Stimulated activated naive B cell treated with anti-CD40 and anti-IgM and Interleukin-4, amounts not matched to agents 10 μg/mL and 1 μg/mL and 100 μg/mL, for 72 hours (primary cell): ENCODE data around the gene PSMB2.
"Not testable (repeated sequence)": the region's sequence is repeated elsewhere in the genome, so short reads cannot be mapped to it uniquely, and the experiment has no call there.

Source experiments
- ATAC-seq, 2 donors: fragments of 150-1000 bp; cut with Tn5 transposase; replicated peaks; 2 replicates each; pipeline ENCODE4 v1.10.0; 2021; ENCODE audit warnings: moderate library complexity in 1 of 2
- DNase-seq: peaks from one replicate; pipeline ENCODE4 v3.0.0; 2021
- H3K27ac Mint-ChIP-seq: one replicate; pipeline ENCODE4 v1.8.0; 2022; ENCODE audit warnings: mild to moderate bottlenecking, mixed read lengths
- H3K27me3 Mint-ChIP-seq, 2 donors: one replicate each; pipeline ENCODE4 v1.8.0; 2022; ENCODE audit warnings: mixed read lengths in 2 of 2
- H3K36me3 Mint-ChIP-seq, 2 donors: one replicate each; pipeline ENCODE4 v1.8.0; 2022; ENCODE audit warnings: mixed read lengths in 2 of 2, mild to moderate bottlenecking in 1 of 2
- H3K4me1 Mint-ChIP-seq, 2 donors: one replicate each; pipeline ENCODE4 v1.8.0; 2022; ENCODE audit warnings: mixed read lengths in 2 of 2, mild to moderate bottlenecking in 1 of 2
- H3K4me3 Mint-ChIP-seq, 2 donors: one replicate each; pipeline ENCODE4 v1.8.0; 2022; ENCODE audit warnings: mild to moderate bottlenecking in 2 of 2, mixed read lengths in 2 of 2, moderate library complexity in 1 of 2
- H3K9me3 Mint-ChIP-seq, 2 donors: one replicate each; pipeline ENCODE4 v1.8.0; 2022; ENCODE audit warnings: mixed read lengths in 2 of 2, mild to moderate bottlenecking in 1 of 2

Gene PSMB2

DNA sequence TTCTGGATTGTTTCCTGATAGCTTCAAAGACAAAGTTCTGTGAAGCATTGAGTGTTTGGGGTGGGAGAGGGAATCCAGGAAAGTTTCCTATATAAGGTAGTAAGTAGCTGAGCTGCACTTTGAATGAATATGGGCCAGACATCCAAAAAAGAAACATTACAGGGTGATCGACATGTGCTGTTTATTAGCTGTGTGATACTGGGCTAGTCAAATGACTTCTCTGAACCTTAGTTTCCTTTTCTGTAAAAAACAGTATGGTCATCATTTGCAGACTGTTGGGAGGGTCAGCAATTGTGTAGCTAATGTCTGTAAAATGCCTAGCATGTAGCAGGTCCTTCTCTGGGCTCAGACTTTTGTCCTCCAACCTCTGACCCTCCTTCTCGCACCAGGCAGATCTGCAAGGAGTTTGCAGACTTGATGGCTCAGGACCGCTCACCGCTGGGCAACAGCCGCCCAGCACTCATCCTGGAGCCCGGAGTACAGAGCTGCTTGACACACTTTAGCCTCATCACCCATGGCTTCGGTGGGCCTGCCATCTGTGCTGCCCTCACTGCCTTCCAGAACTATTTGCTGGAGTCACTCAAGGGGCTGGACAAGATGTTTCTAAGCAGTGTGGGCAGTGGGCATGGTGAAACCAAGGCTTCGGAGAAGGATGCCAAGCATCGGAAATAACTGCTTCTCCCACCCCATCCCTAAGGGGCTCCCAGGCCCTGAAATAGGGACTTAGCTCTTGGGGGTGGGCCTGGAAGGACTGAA is 47.1 kb downstream of the PSMB2 start:
- Mint-ChIP-seq H3K4me1 (no peaks in the 10 kb centered on the region), H3K9me3 (no peaks in the 10 kb centered on the region), H3K36me3 (peaks cover 16 to 48% of the 10 kb centered on the region in 2 donors), H3K27ac (no peak overlapping the region), H3K4me3 (no peak overlapping the region), H3K27me3 (no peaks in the 10 kb centered on the region)
- DNase-seq (no peak), ATAC-seq (no peak)

DNA sequence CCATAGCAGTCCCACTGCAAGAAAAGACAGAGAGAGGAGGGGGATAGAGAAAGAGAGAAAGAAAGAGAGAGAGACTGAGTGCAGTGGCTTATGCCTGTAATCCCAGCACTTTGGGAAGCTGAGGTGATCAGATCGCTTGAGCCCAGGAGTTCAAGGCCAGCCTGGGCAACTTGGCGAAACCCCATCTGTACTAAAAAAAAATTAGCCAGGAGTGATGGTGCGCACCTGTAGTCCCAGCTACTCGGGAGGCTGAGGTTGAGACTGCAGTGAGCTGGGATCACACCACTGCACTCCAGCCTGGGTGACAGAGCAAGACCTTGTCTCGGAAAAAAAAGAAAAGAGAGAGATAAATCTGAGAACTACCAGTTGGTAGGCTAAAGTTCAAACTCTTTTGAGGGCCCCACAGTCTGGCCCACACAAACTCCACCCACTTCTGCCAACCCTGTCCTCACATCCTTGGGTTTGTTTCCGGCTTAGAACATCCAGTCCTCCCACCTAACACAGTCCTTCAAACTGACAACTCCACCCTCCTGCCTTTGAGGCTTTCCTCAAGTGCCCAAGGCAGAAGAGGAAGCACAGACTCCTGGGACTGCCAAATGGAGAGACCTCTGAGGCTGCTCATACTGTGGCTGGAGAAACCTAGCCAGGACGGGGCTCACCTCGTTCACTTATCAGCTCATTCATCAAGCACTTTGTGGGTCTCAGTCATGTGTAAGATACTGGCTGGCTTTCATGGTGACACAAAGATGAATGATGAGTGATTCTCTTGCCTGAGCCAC is 48.1 kb downstream of the PSMB2 start:
- DNase-seq = no peak
- H3K4me1 Mint-ChIP-seq = no peaks in the 10 kb centered on the region
- peaks cover 16 to 43% of the 10 kb centered on the region in 2 donors for H3K36me3 Mint-ChIP-seq
- H3K27me3 Mint-ChIP-seq = no peaks in the 10 kb centered on the region
- H3K4me3 Mint-ChIP-seq = no peak overlapping the region
- H3K9me3 Mint-ChIP-seq = no peaks in the 10 kb centered on the region
- H3K27ac Mint-ChIP-seq = no peak overlapping the region
- no peak for ATAC-seq

DNA sequence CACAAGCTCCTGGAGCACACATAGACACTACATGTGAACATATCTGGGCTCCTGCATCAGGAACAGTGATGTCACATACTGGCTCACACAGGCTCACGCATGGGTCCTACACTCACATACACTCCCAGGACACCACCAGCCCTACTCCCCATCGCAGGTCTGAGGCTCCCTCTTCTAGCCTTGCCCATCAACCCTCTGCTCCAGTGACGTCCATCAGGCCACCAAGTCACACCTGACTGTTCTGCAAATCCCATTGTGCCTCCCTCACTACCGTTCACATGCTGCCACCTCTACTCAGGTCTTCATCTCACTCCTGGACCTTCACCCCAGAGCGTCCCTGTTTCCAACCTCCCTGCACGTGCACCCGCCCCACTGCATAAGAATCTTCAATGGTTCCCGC is 50.1 kb downstream of the PSMB2 start:
- no peak for ATAC-seq
- DNase-seq = no peak
- no peaks in the 10 kb centered on the region for H3K27me3 Mint-ChIP-seq
- H3K27ac Mint-ChIP-seq = no peak overlapping the region
- H3K9me3 Mint-ChIP-seq = no peaks in the 10 kb centered on the region
- no peak overlapping the region for H3K4me3 Mint-ChIP-seq
- H3K4me1 Mint-ChIP-seq = no peaks in the 10 kb centered on the region
- H3K36me3 Mint-ChIP-seq = peaks cover 14 to 40% of the 10 kb centered on the region in 2 donors

DNA sequence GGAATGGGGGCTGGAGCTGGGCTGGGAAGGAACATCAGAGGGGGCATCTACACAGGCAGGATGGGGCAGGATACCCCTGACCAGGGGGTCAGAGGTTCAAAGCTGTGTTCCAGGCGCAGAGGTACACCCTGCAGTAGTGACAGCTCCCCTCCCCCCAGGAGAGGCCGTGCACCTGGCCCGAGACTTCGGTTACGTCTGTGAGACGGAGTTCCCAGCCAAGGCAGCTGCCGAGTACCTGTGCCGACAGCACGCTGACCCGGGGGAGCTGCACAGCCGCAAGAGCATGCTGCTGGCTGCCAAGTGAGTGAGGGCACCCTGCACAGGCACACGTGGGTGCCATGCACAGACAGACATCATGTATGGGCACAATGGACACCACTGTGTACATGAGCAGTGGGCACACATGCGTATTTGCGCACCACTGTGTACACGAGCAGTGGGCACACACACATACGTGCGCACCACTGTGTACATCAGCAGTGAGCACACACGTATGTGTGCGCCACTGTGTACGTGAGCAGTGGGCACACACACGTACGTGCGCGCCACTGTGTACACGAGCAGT is 50.8 kb downstream of the PSMB2 start:
- Mint-ChIP-seq H3K27me3 (no peaks in the 10 kb centered on the region), H3K4me1 (no peaks in the 10 kb centered on the region), H3K27ac (no peak overlapping the region), H3K9me3 (no peaks in the 10 kb centered on the region), H3K4me3 (no peak overlapping the region), H3K36me3 (peaks cover 9 to 36% of the 10 kb centered on the region in 2 donors)
- no peak for DNase-seq
- no peak for ATAC-seq

DNA sequence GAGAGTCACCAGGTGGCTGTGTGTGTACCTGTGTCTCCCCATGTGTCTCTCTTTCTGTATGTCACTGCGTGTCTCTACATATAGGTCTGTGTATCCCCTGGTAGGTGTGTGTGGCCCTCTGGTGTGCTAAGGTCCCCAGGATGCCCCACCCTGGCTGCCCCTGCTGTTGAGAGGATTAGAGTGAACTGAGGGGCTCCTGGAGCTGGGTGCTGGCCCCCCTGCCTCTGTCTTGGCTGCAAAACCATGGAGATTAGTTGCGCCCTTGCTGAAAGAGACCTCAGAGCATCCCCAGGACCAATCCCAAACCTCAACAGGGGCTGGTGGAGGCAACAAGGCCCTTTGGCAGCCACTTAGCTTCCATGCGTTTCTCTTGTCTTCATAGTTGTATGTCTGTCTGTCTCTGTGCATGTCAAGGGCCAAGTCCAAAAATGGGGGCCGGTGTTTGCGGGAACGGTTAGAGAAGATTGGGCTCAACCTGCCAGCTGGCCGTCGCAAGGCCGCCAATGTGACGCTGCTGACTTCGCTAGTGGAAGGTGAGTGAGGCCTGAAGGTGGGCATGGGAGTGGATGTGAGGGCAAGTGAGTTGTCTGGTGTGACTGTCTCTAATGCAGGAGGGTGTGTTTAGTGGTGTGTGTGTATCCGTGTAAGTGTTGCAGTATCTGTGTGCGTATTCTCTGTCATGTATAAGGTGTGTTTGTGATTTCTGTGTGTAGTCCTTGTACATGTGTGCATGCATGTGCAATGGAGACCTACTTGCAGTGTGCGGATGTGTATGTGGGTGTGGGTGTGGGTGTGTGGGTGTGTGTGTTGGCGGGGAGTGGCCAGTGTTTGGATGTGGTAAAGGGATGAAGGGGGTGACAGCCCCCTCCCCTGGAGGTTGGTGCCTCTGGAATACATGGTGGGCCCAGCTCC is 51.6 kb downstream of the PSMB2 start:
- H3K27me3 Mint-ChIP-seq = no peaks in the 10 kb centered on the region
- ATAC-seq (no peak), DNase-seq (no peak)
- peaks cover 9 to 31% of the 10 kb centered on the region in 2 donors for H3K36me3 Mint-ChIP-seq
- no peaks in the 10 kb centered on the region for H3K9me3 Mint-ChIP-seq
- H3K27ac Mint-ChIP-seq = no peak overlapping the region
- no peaks in the 10 kb centered on the region for H3K4me1 Mint-ChIP-seq
- no peak overlapping the region for H3K4me3 Mint-ChIP-seq

DNA sequence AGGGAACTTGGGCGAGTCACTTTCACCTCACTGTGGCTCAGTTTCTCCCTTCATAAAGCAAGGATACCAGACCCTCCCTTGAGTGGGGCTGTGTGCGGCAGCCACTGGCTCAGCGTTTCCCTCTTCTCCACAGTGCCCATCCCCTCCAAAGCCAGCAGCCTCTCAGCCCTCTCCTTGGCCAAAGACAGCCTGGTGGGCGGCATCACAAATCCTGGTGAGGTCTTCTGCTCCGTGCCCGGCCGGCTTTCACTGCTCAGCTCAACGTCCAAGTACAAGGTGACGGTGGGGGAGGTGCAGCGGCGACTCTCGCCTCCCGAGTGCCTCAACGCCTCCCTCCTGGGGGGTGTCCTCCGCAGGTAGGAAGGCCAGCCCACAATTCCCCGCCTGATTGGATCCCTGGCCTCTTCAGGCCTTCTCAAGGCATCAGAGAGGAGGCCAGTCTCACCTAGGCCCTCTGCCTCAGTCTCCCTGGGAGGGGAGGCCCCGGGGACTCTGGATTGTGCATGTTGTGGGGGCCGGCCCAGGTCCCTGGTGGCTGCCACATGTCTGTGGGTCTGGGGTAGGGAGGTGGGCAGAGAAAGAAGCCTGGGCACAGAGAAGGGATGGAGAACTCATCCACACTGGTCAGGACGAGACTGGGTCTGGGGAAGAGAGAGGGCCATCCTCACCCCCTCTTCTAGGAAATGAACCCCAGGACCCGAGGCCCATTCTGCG is 53.0 kb downstream of the PSMB2 start:
- no peaks in the 10 kb centered on the region for H3K9me3 Mint-ChIP-seq
- no peak overlapping the region for H3K4me3 Mint-ChIP-seq
- DNase-seq (no peak), ATAC-seq (no peak)
- no peak overlapping the region for H3K27ac Mint-ChIP-seq
- H3K36me3 Mint-ChIP-seq = peaks cover 9 to 25% of the 10 kb centered on the region in 2 donors
- H3K4me1 Mint-ChIP-seq = no peaks in the 10 kb centered on the region
- H3K27me3 Mint-ChIP-seq = no peaks in the 10 kb centered on the region

DNA sequence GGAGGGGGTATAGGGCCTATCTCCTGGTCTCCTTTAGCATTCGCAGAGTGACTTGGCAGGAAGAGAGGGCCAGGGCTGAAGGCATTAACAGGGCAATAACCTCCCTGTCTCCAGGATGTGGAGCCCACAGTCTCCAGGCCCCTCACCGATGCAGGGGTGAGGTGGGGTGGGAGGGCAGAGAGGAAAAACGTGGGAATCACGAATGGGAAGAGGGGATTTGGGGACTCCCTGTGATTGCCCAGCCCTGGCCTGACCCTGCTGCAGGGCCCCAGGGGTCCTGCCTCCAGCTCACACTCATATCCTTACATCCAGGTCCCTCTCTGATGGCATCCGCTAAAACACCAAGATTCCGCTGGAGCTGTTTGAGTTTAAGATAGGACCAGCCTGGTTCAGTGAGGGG is 53.6 kb downstream of the PSMB2 start:
- Mint-ChIP-seq H3K4me3 (no peak overlapping the region), H3K9me3 (no peaks in the 10 kb centered on the region), H3K36me3 (peaks cover 9 to 23% of the 10 kb centered on the region in 2 donors), H3K27ac (no peak overlapping the region), H3K27me3 (no peaks in the 10 kb centered on the region), H3K4me1 (no peaks in the 10 kb centered on the region)
- no peak for ATAC-seq
- no peak for DNase-seq

DNA sequence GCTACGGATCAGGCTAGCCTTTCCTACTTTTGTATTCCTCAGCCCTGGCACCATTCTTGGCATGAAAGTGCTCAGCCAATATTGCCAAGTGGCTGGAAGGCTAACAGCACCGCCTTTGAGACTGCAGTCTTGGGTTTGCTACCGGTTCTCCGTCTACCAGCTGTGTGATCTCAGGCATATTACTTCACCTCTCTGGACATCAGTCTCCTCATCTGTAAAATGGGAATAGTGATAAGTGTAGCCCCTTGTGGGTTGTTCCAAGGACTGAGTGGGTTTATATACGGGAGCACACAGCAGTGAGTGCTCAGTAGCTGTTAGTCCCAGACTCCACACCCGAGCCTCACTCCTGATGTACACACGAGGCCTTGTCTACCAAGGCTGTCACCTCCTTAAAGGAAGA is 54.5 kb downstream of the PSMB2 start:
- no peaks in the 10 kb centered on the region for H3K4me1 Mint-ChIP-seq
- ATAC-seq (no peak), DNase-seq (no peak)
- H3K27ac Mint-ChIP-seq = no peak overlapping the region
- no peaks in the 10 kb centered on the region for H3K27me3 Mint-ChIP-seq
- H3K36me3 Mint-ChIP-seq = peaks cover 8 to 22% of the 10 kb centered on the region in 2 donors
- H3K9me3 Mint-ChIP-seq = no peaks in the 10 kb centered on the region
- H3K4me3 Mint-ChIP-seq = no peak overlapping the region

DNA sequence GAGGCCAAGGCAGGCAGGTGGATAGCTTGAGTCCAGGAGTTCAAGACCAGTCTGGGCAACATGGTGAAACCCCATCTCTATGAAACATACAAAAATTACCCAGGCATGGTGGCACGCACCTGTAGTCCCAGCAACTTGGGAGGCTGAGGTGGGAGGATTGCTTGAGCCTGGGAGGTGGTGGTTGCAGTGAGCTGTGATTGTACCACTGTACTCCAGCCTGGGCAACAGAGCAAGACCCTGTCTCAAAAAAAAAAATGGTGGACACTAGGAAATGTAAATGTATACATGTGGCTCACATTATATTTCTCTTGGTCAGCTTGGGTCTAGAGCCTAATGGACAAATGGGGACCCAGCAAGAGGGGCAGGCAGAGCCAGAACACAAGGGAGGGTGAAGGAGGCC is 55.5 kb downstream of the PSMB2 start:
- H3K4me1 Mint-ChIP-seq, H3K9me3 Mint-ChIP-seq, H3K27ac Mint-ChIP-seq, H3K4me3 Mint-ChIP-seq, H3K27me3 Mint-ChIP-seq, DNase-seq, ATAC-seq: not testable (repeated sequence)
- H3K36me3 Mint-ChIP-seq = peaks cover 4 to 16% of the 10 kb centered on the region in 2 donors

DNA sequence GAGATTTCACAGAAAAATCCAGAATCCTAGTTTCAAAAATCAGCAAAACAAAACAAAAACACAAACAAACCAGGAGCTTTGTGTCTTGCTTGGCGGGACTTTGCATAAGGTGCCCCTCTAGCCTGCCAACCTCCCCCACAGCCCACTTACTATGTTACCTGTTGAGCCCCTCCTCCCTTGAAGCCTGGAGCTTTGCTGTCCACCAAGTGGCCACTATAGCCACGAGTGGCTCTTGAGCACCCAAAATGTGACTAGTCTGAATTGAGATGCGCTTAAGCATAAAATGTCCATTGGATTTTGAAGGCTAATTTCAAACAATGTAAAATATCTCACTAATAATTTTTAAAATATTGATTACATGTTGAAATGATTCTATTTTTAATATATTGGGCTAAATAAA is 56.0 kb downstream of the PSMB2 start:
- Mint-ChIP-seq H3K4me1 (no peaks in the 10 kb centered on the region), H3K27me3 (no peaks in the 10 kb centered on the region), H3K4me3 (no peak overlapping the region), H3K36me3 (peaks cover 4 to 14% of the 10 kb centered on the region in 2 donors), H3K27ac (no peak overlapping the region), H3K9me3 (no peaks in the 10 kb centered on the region)
- no peak for DNase-seq
- ATAC-seq = no peak

DNA sequence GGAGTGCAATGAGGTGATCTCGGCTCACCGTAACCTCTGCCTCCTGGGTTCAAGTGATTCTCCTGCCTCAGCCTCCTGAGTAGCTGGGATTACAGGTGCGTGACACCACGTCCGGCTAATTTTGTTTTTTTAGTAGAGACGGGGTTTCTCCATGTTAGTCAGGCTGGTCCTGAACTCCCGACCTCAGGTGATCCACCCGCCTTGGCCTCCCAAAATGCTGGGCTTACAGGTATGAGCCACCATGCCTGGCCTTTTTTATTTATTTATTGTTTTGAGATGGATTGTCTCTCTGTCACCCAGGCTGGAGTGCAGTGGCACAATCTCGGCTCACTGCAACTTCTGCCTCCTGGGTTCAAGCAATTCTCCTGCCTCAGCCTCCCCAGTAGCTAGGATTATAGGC is 59.7 kb downstream of the PSMB2 start:
- H3K27ac Mint-ChIP-seq = peak overlapping the region; percentile 28
- not testable (repeated sequence) for H3K36me3 Mint-ChIP-seq, ATAC-seq, DNase-seq, H3K9me3 Mint-ChIP-seq, H3K4me3 Mint-ChIP-seq, H3K27me3 Mint-ChIP-seq
- H3K4me1 Mint-ChIP-seq = peaks cover 13 to 18% of the 10 kb centered on the region in 2 donors

DNA sequence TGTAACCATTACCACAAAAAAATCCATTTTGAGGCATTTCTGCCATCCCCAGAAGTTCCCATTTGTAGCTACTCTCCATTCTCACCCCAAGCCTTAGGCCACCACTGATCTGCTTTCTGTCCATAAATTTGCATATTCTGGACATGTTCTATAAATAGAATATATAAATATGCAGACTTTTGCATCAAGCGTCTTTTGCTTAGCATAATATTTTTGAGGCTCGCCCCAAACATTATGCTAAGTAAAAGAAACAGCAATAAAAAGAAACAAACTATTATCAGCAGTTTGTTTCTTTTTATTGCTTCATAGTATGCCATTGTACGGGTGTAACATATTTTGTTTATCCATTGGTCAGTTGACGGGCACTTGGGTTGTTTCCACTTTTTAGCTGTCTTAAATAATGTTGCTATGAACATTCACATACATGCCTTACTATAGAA is 60.4 kb downstream of the PSMB2 start:
- H3K27me3 Mint-ChIP-seq = peaks cover 2 to 7% of the 10 kb centered on the region in 2 donors
- H3K4me3 Mint-ChIP-seq = no peak overlapping the region
- H3K36me3 Mint-ChIP-seq = peaks cover under 1 to 2% of the 10 kb centered on the region in 2 donors
- DNase-seq = no peak
- ATAC-seq = no peak
- peaks cover 16 to 24% of the 10 kb centered on the region in 2 donors for H3K4me1 Mint-ChIP-seq
- no peak overlapping the region for H3K27ac Mint-ChIP-seq
- H3K9me3 Mint-ChIP-seq = no peaks in the 10 kb centered on the region

DNA sequence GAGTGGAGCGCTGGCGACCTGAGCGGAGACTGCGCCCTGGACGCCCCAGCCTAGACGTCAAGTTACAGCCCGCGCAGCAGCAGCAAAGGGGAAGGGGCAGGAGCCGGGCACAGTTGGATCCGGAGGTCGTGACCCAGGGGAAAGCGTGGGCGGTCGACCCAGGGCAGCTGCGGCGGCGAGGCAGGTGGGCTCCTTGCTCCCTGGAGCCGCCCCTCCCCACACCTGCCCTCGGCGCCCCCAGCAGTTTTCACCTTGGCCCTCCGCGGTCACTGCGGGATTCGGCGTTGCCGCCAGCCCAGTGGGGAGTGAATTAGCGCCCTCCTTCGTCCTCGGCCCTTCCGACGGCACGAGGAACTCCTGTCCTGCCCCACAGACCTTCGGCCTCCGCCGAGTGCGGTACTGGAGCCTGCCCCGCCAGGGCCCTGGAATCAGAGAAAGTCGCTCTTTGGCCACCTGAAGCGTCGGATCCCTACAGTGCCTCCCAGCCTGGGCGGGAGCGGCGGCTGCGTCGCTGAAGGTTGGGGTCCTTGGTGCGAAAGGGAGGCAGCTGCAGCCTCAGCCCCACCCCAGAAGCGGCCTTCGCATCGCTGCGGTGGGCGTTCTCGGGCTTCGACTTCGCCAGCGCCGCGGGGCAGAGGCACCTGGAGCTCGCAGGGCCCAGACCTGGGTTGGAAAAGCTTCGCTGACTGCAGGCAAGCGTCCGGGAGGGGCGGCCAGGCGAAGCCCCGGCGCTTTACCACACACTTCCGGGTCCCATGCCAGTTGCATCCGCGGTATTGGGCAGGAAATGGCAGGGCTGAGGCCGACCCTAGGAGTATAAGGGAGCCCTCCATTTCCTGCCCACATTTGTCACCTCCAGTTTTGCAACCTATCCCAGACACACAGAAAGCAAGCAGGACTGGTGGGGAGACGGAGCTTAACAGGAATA is 64.0 kb downstream of the PSMB2 start:
- H3K4me1 Mint-ChIP-seq = peaks cover 22 to 27% of the 10 kb centered on the region in 2 donors
- H3K27ac Mint-ChIP-seq = peak overlapping the region; percentile 90
- peak; percentile 40 for DNase-seq
- H3K36me3 Mint-ChIP-seq = no peaks in the 10 kb centered on the region
- no peaks in the 10 kb centered on the region for H3K9me3 Mint-ChIP-seq
- peak overlapping the region; percentile 82 to 88 for H3K4me3 Mint-ChIP-seq
- ATAC-seq = peak; percentile 84
- H3K27me3 Mint-ChIP-seq = peaks cover 12% of the 10 kb centered on the region in 2 donors
